Measurements from ENCODE around the gene MILR1. TPM values are rescaled to one million over a fixed set of nuclear protein-coding genes. Genes with fewer than 3 reads are reported as not detected.

MILR1 gene
- total and polyA plus RNA-seq, 2 experiments from 2014 or later, result 0.47 TPM

- Histone ChIP-seq H2AFZ (no peak overlapping the region), H3K27ac (peak overlapping the region; percentile 100), H3K9me3 (ENCODE audit: low read depth) (no peaks in the 10 kb centered on the region), H4K20me1 (ENCODE audit: insufficient read depth, poor library complexity, severe bottlenecking) (peaks cover 74% of the 10 kb centered on the region), H3K4me3 (peak overlapping the region; percentile 93), H3K4me1 (ENCODE audit: insufficient read depth) (peaks cover 13% of the 10 kb centered on the region), H3K27me3 (no peaks in the 10 kb centered on the region), H3K79me2 (peaks cover 84% of the 10 kb centered on the region), H3K36me3 (replicated peaks; ENCODE audit: insufficient read depth, low read depth) (peaks cover 8% of the 10 kb centered on the region), H3K9me2 (replicated peaks; ENCODE audit: insufficient read depth) (no peaks in the 10 kb centered on the region), H3K4me2 (peak overlapping the region; percentile 88)
- DNase-seq (ENCODE audit: low spot score), result peak; percentile 38
- TF ChIP-seq CTCF (IDR thresholded peaks at IDR 0.05; ENCODE audit: poor library complexity) (no peak), EZH2phosphoT487 (IDR thresholded peaks at IDR 0.05; ENCODE audit: low read depth, severe bottlenecking, unreplicated experiment) (no peak), EZH2 (IDR thresholded peaks at IDR 0.05; ENCODE audit: borderline replicate concordance) (no peak)
- WGBS (ENCODE audit: low lambda C conversion rate, missing lambda C conversion rate), result 2% methylated on average over 13 of the region's 13 CpGs
These were observed 55.9 kb downstream of the MILR1 start for GRCh38 chr17:64504769-64505339.

- Histone ChIP-seq H3K4me3 (peak overlapping the region; percentile 93), H3K79me2 (peaks cover 84% of the 10 kb centered on the region), H3K27ac (peak overlapping the region; percentile 100), H4K20me1 (ENCODE audit: insufficient read depth, poor library complexity, severe bottlenecking) (peaks cover 75% of the 10 kb centered on the region), H3K4me2 (peak overlapping the region; percentile 88), H2AFZ (peak overlapping the region; percentile 11), H3K4me1 (ENCODE audit: insufficient read depth) (peaks cover 13% of the 10 kb centered on the region), H3K27me3 (no peaks in the 10 kb centered on the region), H3K9me3 (ENCODE audit: low read depth) (no peaks in the 10 kb centered on the region), H3K9me2 (replicated peaks; ENCODE audit: insufficient read depth) (no peaks in the 10 kb centered on the region), H3K36me3 (replicated peaks; ENCODE audit: insufficient read depth, low read depth) (peaks cover 8% of the 10 kb centered on the region)
- DNase-seq (ENCODE audit: low spot score), result peak; percentile 94
- WGBS (ENCODE audit: low lambda C conversion rate, missing lambda C conversion rate), result under 1% methylated on average over 72 of the region's 76 CpGs
- TF ChIP-seq EZH2 (IDR thresholded peaks at IDR 0.05; ENCODE audit: borderline replicate concordance) (no peak), EZH2phosphoT487 (IDR thresholded peaks at IDR 0.05; ENCODE audit: low read depth, severe bottlenecking, unreplicated experiment) (no peak), CTCF (IDR thresholded peaks at IDR 0.05; ENCODE audit: poor library complexity) (no peak)
These were observed 56.7 kb downstream of the MILR1 start for GRCh38 chr17:64505340-64506200.

GRCh38 chr17:64506201-64506575 is 57.3 kb downstream of the MILR1 start, which contains the start of gene DDX5:
TSS of gene DDX5 (minus strand) at chr17:64506289. CDS start at chr17:64506119, 170 bp downstream.
- peaks cover 5% of the 10 kb centered on the region for H3K36me3 ChIP-seq (replicated peaks; ENCODE audit: insufficient read depth, low read depth)
- H3K9me2 ChIP-seq (replicated peaks; ENCODE audit: insufficient read depth), result no peaks in the 10 kb centered on the region
- H3K9me3 ChIP-seq (ENCODE audit: low read depth), result no peaks in the 10 kb centered on the region
- peak within 1 kb of the TSS; percentile 49 for H2AFZ ChIP-seq
- H3K27ac ChIP-seq, result peak within 1 kb of the TSS; percentile 100
- DNase-seq (ENCODE audit: low spot score), result peak; percentile 99
- H3K27me3 ChIP-seq, result no peaks in the 10 kb centered on the region
- H3K4me1 ChIP-seq (ENCODE audit: insufficient read depth), result peaks cover 13% of the 10 kb centered on the region
- peaks cover 70% of the 10 kb centered on the region for H4K20me1 ChIP-seq (ENCODE audit: insufficient read depth, poor library complexity, severe bottlenecking)
- peak within 1 kb of the TSS; percentile 93 for H3K4me3 ChIP-seq
- H3K79me2 ChIP-seq, result peaks cover 81% of the 10 kb centered on the region
- peak within 1 kb of the TSS; percentile 88 for H3K4me2 ChIP-seq
- 2% methylated on average over 16 of the region's 31 CpGs for WGBS (ENCODE audit: low lambda C conversion rate, missing lambda C conversion rate)
- no peak for TF ChIP-seq CTCF (IDR thresholded peaks at IDR 0.05; ENCODE audit: poor library complexity)
- no peak for TF ChIP-seq EZH2 (IDR thresholded peaks at IDR 0.05; ENCODE audit: borderline replicate concordance)
- no peak for TF ChIP-seq EZH2phosphoT487 (IDR thresholded peaks at IDR 0.05; ENCODE audit: low read depth, severe bottlenecking, unreplicated experiment)
